ENCODE measurements around the gene TEX22. TPM values are rescaled to one million over a fixed set of nuclear protein-coding genes. Genes with fewer than 3 reads are reported as not detected.

Gene TEX22
- total RNA-seq, 2 experiments from 2014 or later: 2.0 to 2.6 TPM

DNA sequence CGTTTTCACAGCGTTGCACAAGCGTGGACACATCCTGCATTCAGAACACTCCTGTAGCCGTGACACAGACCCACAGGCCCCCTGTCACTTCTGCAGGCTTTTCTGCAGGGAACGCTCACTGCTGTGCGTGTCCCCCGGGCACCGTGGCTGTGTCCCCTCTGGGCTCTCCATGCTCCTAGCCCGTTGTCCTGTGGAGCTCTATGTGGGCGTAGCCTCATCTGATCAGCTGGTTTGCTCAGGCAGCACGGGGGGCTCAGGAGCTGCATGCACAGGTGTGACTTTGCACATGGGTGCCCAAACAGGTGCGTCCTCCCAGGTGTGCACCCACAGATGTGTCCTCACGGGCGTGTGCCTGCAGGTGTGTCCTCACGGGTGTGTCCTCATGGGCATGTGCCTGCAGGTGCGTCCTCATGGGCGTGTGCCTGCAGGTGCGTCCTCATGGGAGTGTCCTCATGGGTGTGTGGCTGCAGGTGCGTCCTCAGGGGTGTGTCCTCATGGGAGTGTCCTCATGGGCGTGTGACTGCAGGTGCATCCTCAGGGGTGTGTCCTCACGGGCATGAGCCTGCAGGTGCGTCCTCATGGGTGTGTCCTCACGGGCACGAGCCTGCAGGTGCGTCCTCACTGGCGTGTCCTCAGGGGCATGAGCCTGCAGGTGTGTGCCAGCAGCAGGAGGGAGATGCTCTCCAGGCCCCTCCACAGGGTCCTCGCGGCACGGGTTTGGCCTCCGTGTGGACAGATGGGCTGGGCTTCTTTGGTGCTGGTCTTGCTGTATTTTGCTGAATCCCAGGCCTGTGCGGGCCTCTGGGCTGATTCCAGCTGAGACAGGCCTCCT lies 38.8 kb downstream of the TEX22 start:
- intact Hi-C loops (cut with micrococcal nuclease): no loop called here
- CTCF ChIA-PET: no interaction called here
- H3K4me3 Mint-ChIP-seq: no peak overlapping the region
- H3K27ac Mint-ChIP-seq: no peak overlapping the region
- no peaks in the 10 kb centered on the region for H3K27me3 Mint-ChIP-seq (ENCODE audit: low read depth)
- H3K36me3 Mint-ChIP-seq (ENCODE audit: low read depth): peaks cover 5% of the 10 kb centered on the region
- no peaks in the 10 kb centered on the region for H3K9me3 Mint-ChIP-seq
- no peaks in the 10 kb centered on the region for H3K4me1 Mint-ChIP-seq (ENCODE audit: low read depth)
- DNase-seq: no peak

DNA sequence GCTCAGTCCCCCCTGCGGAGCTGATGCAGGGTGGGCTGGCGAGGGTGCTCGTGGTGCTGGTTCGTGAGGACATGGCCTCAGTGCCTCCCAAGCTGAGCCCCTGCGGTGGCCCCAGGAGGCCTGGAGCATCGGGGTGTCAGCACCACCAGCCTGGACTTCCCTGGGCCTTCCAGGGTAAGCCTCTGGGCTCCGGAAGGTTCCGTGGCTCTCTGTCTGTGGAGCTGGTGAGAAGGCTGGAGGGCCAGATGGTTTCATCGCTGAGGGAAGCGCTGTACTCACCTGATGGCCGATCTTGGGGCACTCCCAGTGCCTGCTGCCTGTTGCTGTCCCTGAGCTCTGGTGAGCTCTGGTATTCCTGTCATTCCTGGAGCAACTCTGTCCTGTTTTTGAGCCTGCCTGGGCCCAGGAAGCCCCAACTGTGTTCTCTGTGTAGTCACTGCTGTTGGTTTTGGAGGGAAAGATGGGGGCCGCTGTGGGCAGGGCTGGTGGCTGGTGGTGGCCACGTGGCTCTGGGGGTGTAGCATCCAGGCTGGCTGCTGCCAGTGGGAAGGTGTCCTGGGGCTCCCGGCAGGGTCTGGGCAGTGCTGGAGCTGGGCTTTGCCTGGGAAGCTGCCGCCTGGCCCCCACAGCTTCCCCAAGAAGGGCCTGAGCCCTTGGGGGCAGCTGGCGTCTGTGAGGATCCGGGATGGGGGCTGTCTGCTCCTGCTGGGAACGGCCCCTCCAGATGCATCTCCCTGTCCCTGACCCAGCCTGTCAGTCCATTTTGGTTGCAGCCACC lies 39.6 kb downstream of the TEX22 start:
- no peak for DNase-seq
- Mint-ChIP-seq H3K4me3 (no peak overlapping the region), H3K27me3 (ENCODE audit: low read depth) (no peaks in the 10 kb centered on the region), H3K4me1 (ENCODE audit: low read depth) (no peaks in the 10 kb centered on the region), H3K9me3 (no peaks in the 10 kb centered on the region), H3K27ac (no peak overlapping the region), H3K36me3 (ENCODE audit: low read depth) (peaks cover 5% of the 10 kb centered on the region)
- CTCF ChIA-PET: interaction anchor here (1.0 kb wide), 1 partner anchor 43 kb away, joined by 3 read pairs; no protein-coding TSS in a partner anchor
- intact Hi-C loops (cut with micrococcal nuclease): no loop called here

DNA sequence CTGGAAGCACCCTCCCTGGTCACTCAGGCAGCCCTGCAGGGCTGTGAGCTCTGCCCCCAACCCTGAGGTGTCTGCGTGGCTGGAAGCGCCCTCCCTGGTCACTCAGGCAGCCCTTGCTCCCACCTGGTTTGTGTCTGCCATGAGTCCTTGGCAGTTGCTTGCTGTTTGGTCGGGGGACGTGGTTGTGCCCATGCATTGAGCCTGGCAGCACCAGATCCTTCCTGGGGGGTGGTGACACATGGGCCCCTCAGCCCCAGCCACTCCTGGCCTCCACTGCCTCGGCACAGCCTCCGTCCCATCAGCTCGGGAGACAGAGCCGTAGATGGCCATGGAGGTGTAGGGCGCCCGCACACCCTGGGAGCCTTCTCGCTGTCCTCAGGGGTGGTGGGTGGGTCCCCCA lies 40.8 kb downstream of the TEX22 start:
- H3K36me3 Mint-ChIP-seq (ENCODE audit: low read depth): peaks cover 5% of the 10 kb centered on the region
- no peaks in the 10 kb centered on the region for H3K27me3 Mint-ChIP-seq (ENCODE audit: low read depth)
- H3K4me3 Mint-ChIP-seq: no peak overlapping the region
- intact Hi-C loops (cut with micrococcal nuclease): no loop called here
- H3K4me1 Mint-ChIP-seq (ENCODE audit: low read depth): no peaks in the 10 kb centered on the region
- DNase-seq: no peak
- H3K9me3 Mint-ChIP-seq: no peaks in the 10 kb centered on the region
- H3K27ac Mint-ChIP-seq: no peak overlapping the region
- CTCF ChIA-PET: interaction anchor here (1.0 kb wide), 1 partner anchor 41 kb away, joined by 3 read pairs; no protein-coding TSS in a partner anchor

DNA sequence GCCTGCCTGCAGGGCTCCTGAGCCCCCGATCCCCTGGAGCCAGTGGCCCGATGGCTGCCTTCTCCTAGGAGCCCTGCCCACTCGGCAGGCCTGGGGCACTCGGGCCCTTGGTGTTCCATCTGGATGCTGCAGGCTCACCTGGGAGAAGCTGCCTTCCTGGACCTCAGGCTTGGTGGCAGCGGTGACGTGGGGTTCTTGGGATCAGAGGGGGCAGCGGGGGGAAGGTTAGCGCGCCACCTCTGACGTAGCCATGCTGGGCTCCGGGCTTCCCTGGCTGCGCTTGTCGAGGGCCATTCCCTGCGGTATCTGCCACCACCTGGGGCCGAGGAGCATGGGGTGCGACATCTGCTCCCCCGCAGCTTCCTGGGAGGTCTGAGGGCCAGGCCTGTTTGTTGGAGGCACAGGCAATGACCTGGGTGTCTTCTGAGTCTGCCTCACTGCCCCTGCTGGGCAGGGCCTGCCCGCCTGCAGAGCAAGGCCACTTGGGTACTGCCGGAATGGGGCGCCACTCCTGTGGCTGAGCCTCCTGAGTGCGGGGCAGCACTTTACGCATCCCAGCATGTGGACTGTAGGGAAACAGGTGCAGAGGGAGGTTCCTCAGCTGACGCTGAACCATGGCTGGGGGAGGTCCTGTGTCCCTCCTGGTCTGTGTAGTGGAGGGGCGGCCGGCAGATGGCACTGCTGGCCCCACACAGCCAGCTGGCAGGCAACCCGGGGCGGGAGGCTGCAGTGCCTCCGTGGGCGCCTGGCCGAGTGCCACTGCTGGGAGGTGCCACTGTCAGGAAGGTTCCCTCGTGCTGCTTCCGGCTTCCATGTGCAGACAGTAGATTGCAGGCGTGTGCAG lies 41.6 kb downstream of the TEX22 start:
- Mint-ChIP-seq H3K4me1 (ENCODE audit: low read depth) (no peaks in the 10 kb centered on the region), H3K4me3 (no peak overlapping the region), H3K27ac (no peak overlapping the region), H3K36me3 (ENCODE audit: low read depth) (peaks cover 5% of the 10 kb centered on the region), H3K9me3 (no peaks in the 10 kb centered on the region), H3K27me3 (ENCODE audit: low read depth) (no peaks in the 10 kb centered on the region)
- no peak for DNase-seq
- CTCF ChIA-PET: no interaction called here
- intact Hi-C loops (cut with micrococcal nuclease): no loop called here

DNA sequence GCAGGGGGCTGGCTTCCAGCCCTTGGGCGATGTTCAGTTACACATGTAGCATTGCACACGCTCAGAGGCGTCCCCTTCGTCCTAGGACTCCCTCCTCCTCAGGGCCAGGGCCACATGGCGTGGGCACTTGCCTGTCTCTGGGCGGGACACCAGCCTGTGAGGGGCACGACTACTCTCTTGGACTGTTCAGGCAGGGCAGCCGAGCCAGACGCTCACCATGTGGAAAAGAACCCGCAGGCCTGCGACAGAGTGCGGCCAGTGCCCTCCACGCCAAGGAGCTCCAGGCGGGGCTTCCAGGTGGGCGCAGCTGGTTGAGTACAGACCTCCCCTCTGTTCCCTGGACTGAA lies 42.2 kb downstream of the TEX22 start:
- Mint-ChIP-seq H3K4me1 (ENCODE audit: low read depth) (no peaks in the 10 kb centered on the region), H3K9me3 (no peaks in the 10 kb centered on the region), H3K36me3 (ENCODE audit: low read depth) (peaks cover 5% of the 10 kb centered on the region), H3K4me3 (no peak overlapping the region), H3K27ac (no peak overlapping the region), H3K27me3 (ENCODE audit: low read depth) (no peaks in the 10 kb centered on the region)
- DNase-seq: no peak
- CTCF ChIA-PET: no interaction called here
- intact Hi-C loops (cut with micrococcal nuclease): no loop called here

DNA sequence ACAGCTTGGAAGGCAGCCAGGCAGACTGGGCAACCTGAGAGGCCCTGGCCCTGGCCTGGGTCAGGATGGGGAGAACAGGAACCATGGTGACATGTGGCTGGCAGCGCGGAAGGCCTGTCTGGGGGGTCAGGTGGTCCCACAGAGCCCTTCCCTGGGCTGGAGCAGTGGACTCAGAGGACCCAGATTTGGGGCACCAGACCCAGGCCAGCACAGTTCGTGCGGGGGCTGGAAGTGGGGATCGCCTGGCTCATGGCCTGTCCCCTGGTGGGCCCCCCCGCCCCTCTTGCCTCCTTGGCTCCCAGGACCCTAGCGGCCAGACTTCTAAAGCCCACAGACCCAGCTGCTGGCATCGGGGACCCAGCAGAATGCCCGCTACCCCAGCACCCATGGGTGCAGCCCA lies 42.7 kb downstream of the TEX22 start:
- Mint-ChIP-seq H3K27me3 (ENCODE audit: low read depth) (no peaks in the 10 kb centered on the region), H3K27ac (no peak overlapping the region), H3K36me3 (ENCODE audit: low read depth) (peaks cover 4% of the 10 kb centered on the region), H3K4me3 (no peak overlapping the region), H3K9me3 (no peaks in the 10 kb centered on the region), H3K4me1 (ENCODE audit: low read depth) (no peaks in the 10 kb centered on the region)
- CTCF ChIA-PET: no interaction called here
- intact Hi-C loops (cut with micrococcal nuclease): no loop called here
- no peak for DNase-seq

DNA sequence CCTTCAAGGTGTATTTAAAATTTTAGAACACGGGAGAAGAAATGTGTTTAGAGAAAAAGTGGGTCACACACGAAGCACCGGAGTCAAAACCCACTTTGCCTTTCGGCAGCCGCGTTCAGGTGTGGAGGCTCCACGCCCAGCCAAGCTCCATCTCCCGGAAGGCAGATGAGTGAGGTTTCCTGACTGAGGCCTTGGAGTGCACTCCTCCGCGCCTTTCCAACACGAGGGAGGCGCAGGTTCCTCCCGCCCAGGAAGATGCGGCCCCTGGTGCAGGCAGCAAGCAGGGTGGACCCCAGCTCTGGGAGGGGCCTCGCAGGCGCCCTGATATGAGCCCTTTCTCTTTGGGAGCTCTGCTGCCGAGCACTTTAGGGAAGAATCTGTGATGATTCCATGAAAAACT lies 43.8 kb downstream of the TEX22 start:
- H3K27me3 Mint-ChIP-seq (ENCODE audit: low read depth): no peaks in the 10 kb centered on the region
- H3K4me3 Mint-ChIP-seq: no peak overlapping the region
- peaks cover 4% of the 10 kb centered on the region for H3K36me3 Mint-ChIP-seq (ENCODE audit: low read depth)
- intact Hi-C loops (cut with micrococcal nuclease): no loop called here
- no peak overlapping the region for H3K27ac Mint-ChIP-seq
- CTCF ChIA-PET: no interaction called here
- H3K9me3 Mint-ChIP-seq: no peaks in the 10 kb centered on the region
- no peaks in the 10 kb centered on the region for H3K4me1 Mint-ChIP-seq (ENCODE audit: low read depth)
- no peak for DNase-seq

DNA sequence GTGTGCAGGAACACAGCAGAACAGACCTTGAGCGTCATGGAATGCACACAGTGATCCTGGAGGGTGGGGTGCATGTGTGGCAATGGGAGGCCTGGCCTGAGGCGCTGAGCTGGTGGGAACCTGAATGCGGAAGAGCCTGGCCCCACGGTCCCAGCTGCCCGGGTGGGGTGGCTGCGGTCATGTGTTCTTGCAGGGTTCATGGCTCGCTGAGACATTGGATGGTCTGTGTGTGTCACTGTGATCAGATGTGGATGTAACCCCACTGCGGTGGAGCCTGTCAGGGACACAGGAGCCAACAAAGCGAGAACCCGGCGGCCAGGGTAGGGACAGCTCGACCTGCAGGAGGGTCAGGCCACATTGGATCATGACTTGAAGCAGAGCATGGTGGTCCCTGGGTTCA lies 44.5 kb downstream of the TEX22 start:
- CTCF ChIA-PET: no interaction called here
- no peak overlapping the region for H3K4me3 Mint-ChIP-seq

DNA sequence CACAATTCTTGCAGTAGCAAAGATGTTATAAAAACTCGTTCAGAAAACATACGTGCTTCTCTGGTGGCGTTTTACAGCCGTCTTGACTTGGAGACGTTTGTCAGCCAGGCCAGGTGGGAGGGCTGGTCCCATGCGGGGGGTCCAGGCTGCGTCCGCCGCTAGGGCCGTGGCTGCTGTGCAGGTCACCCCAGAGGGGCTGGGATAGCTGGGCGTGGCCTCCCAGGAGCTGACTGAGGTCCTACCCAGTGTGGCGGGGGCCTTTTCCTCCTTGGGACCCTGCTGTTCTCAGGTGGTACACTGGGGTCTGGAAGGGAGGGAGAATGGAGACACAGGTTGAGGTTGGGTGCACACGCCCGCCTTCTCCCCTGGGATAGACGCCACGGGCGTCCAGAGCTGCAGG lies 46.5 kb downstream of the TEX22 start:
- no peaks in the 10 kb centered on the region for H3K9me3 Mint-ChIP-seq
- H3K36me3 Mint-ChIP-seq (ENCODE audit: low read depth): peaks cover 4% of the 10 kb centered on the region
- DNase-seq: no peak
- no peaks in the 10 kb centered on the region for H3K27me3 Mint-ChIP-seq (ENCODE audit: low read depth)
- no peak overlapping the region for H3K4me3 Mint-ChIP-seq
- CTCF ChIA-PET: no interaction called here
- H3K4me1 Mint-ChIP-seq (ENCODE audit: low read depth): no peaks in the 10 kb centered on the region
- intact Hi-C loops (cut with micrococcal nuclease): no loop called here
- H3K27ac Mint-ChIP-seq: no peak overlapping the region

More for the DNA sequence above, 44.5 kb downstream of the TEX22 start:
- Mint-ChIP-seq H3K36me3 (ENCODE audit: low read depth) (peaks cover 4% of the 10 kb centered on the region), H3K27ac (no peak overlapping the region), H3K4me1 (ENCODE audit: low read depth) (no peaks in the 10 kb centered on the region), H3K9me3 (no peaks in the 10 kb centered on the region), H3K27me3 (ENCODE audit: low read depth) (no peaks in the 10 kb centered on the region)
- intact Hi-C loops (cut with micrococcal nuclease): no loop called here
- no peak for DNase-seq

DNA sequence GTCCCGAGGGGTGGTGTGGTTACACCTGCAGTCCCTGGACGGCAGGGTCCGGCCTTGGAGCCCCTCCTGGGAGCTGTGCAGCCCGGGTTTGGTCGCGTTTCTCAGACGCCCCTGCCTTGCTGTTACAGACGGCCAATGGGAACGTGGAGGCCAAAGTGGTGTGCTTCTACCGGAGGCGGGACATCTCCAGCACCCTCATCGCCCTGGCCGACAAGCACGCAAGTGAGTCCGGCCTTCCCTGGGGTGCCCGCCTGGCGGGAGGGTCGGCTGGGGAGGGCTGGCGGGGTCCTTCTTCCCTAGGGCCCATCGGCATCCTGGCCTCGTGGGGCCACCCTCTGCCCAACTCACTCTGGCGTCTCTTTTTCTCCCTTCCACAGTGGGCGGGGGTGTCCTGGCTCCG lies 47.0 kb downstream of the TEX22 start:
- no peaks in the 10 kb centered on the region for H3K27me3 Mint-ChIP-seq (ENCODE audit: low read depth)
- no peak overlapping the region for H3K27ac Mint-ChIP-seq
- intact Hi-C loops (cut with micrococcal nuclease): no loop called here
- no peak overlapping the region for H3K4me3 Mint-ChIP-seq
- DNase-seq: no peak
- CTCF ChIA-PET: no interaction called here
- H3K4me1 Mint-ChIP-seq (ENCODE audit: low read depth): no peaks in the 10 kb centered on the region
- no peaks in the 10 kb centered on the region for H3K9me3 Mint-ChIP-seq
- peaks cover 4% of the 10 kb centered on the region for H3K36me3 Mint-ChIP-seq (ENCODE audit: low read depth)

DNA sequence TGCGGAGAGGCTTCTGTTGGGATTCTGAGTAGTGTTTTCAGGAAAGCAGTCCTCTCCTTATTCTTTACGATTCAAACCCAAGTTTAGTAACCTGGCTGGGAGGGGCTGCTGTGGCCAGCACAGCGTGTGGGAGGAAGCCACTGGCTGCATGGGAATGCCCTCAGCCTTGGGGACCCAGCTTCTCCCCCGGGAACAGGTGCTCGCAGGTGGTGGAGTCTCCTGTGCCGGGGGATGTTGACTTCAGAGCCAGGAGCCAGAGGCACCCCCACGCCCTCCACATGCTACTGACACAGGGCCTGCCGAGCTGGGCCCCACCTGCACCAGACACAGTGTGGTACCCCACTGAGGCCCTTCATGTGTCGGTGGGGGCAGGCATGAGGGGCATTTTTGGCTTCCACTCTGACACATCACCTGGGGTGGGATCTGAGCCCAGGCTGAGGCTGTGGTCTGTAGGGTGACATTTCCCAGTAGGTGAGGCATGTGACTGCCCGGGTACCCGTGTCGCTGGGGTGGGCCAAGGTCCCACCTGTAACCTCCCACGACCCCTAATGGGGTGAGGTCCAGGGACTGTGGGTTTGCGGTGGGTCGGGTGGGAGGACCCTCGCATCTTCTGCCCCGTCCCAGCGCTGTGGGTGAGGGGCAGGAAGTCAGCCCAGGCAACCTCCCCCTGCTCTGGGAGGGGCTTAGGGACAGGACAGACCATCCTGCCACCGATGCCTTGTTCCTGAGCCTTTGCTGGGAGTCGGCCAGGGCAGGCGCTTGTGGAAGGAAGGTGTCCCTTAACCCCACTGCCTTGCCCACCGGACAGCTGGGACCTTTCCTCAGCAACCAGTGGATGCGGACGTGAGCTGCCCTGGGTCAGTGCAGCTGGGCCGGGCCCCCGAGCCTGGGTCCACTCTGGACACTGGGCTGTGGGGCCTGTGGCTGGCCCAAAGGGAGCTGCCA lies 47.8 kb downstream of the TEX22 start:
- Mint-ChIP-seq H3K27ac (no peak overlapping the region), H3K27me3 (ENCODE audit: low read depth) (no peaks in the 10 kb centered on the region), H3K36me3 (ENCODE audit: low read depth) (peaks cover 4% of the 10 kb centered on the region), H3K9me3 (no peaks in the 10 kb centered on the region), H3K4me3 (no peak overlapping the region), H3K4me1 (ENCODE audit: low read depth) (no peaks in the 10 kb centered on the region)
- CTCF ChIA-PET: no interaction called here
- DNase-seq: no peak
- intact Hi-C loops (cut with micrococcal nuclease): no loop called here
